ENCODE measurements around the gene ITGA11. TPM values are rescaled to one million over a fixed set of nuclear protein-coding genes. Genes with fewer than 3 reads are reported as not detected.

ITGA11 gene
- total and polyA plus RNA-seq, 2 donors from 2014 or later: 3.4 to 11.1 TPM

GRCh38 chr15:68450192-68450591 lies 18.2 kb upstream of the ITGA11 start:
- DNase-seq: no peak
- no peak for FAIRE-seq

GRCh38 chr15:68449389-68449788 lies 17.4 kb upstream of the ITGA11 start:
- FAIRE-seq (no peak), DNase-seq (no peak)
- Histone ChIP-seq H3K4me1 (ENCODE audit: control insufficient read depth in 2 of 3, insufficient read depth in 2 of 3, low read depth in 1 of 3, low read length in 3 of 3) (no peaks in the 10 kb centered on the region), H3K9ac (ENCODE audit: low read length in 3 of 3) (no peak overlapping the region), H3K4me3 (ENCODE audit: low read length in 3 of 3) (no peak overlapping the region), H3K27me3 (ENCODE audit: control insufficient read depth, insufficient read depth, low read length) (no peaks in the 10 kb centered on the region), H3K9me3 (ENCODE audit: control insufficient read depth in 2 of 3, insufficient read depth in 1 of 3, low read length in 3 of 3) (no peaks in the 10 kb centered on the region), H3K36me3 (ENCODE audit: control insufficient read depth in 2 of 3, insufficient read depth in 3 of 3, low read length in 3 of 3) (no peaks in the 10 kb centered on the region), H3K27ac (ENCODE audit: low read depth in 2 of 2, low read length in 2 of 2) (no peak overlapping the region)
- intact Hi-C loops (cut with DNase I): no loop called here
- TF ChIP-seq CTCF (IDR thresholded peaks at IDR 0.05; ENCODE audit: borderline replicate concordance, extremely low read depth, insufficient read depth): no peak

More at GRCh38 chr15:68450192-68450591, 18.2 kb upstream of the ITGA11 start:
- H3K4me3 ChIP-seq (ENCODE audit: low read length in 3 of 3): no peak overlapping the region
- TF ChIP-seq CTCF (IDR thresholded peaks at IDR 0.05; ENCODE audit: borderline replicate concordance, extremely low read depth, insufficient read depth): no peak
- no peaks in the 10 kb centered on the region for H3K36me3 ChIP-seq (ENCODE audit: control insufficient read depth in 2 of 3, insufficient read depth in 3 of 3, low read length in 3 of 3)
- no peak overlapping the region for H3K27ac ChIP-seq (ENCODE audit: low read depth in 2 of 2, low read length in 2 of 2)
- H3K9me3 ChIP-seq (ENCODE audit: control insufficient read depth in 2 of 3, insufficient read depth in 1 of 3, low read length in 3 of 3): no peaks in the 10 kb centered on the region
- intact Hi-C loops (cut with DNase I): no loop called here
- no peaks in the 10 kb centered on the region for H3K27me3 ChIP-seq (ENCODE audit: control insufficient read depth, insufficient read depth, low read length)
- H3K4me1 ChIP-seq (ENCODE audit: control insufficient read depth in 2 of 3, insufficient read depth in 2 of 3, low read depth in 1 of 3, low read length in 3 of 3): no peaks in the 10 kb centered on the region
- no peak overlapping the region for H3K9ac ChIP-seq (ENCODE audit: low read length in 3 of 3)

- intact Hi-C loops (cut with DNase I): no loop called here
Measured at GRCh38 chr15:68447976-68448755, 16.2 kb upstream of the ITGA11 start.

More at GRCh38 chr15:68447976-68448755, 16.2 kb upstream of the ITGA11 start:
- Histone ChIP-seq H3K27ac (ENCODE audit: low read depth in 2 of 2, low read length in 2 of 2) (no peak overlapping the region), H3K36me3 (ENCODE audit: control insufficient read depth in 2 of 3, insufficient read depth in 3 of 3, low read length in 3 of 3) (no peaks in the 10 kb centered on the region), H3K9me3 (ENCODE audit: control insufficient read depth in 2 of 3, insufficient read depth in 1 of 3, low read length in 3 of 3) (no peaks in the 10 kb centered on the region), H3K9ac (ENCODE audit: low read length in 3 of 3) (no peak overlapping the region), H3K4me3 (ENCODE audit: low read length in 3 of 3) (no peak overlapping the region), H3K4me1 (ENCODE audit: control insufficient read depth in 2 of 3, insufficient read depth in 2 of 3, low read depth in 1 of 3, low read length in 3 of 3) (no peaks in the 10 kb centered on the region), H3K27me3 (ENCODE audit: control insufficient read depth, insufficient read depth, low read length) (no peaks in the 10 kb centered on the region)
- DNase-seq (no peak), FAIRE-seq (no peak)
- TF ChIP-seq CTCF (IDR thresholded peaks at IDR 0.05; ENCODE audit: borderline replicate concordance, extremely low read depth, insufficient read depth): no peak

Data from kidney (tissue), 14 donors.